ENCODE measurements around the gene TRABD.

DNA sequence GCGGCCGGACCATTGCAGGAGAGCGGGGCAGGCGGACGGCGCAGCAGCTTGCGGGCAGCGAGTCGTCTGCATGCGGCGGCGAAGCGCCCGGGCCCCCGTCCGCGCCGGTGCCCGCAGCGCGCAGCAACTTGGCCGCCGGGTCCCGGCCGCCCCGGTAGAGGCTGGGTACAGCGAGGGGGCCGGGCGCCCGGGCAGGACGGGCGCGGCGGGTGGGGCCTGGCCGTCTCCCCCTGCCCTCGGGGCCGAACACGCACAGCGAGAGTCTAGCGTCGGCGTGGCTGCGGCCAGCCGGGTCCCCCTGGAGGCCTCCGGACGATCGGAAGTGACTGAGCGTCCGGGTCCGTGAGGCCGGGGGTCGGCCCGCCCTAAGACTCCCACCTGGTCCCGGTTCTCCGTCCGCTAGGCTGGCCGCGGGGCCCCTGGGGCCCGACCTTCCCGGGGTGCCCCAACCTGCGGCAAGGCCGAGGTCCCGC is 775 bp upstream of the TRABD start:
- TF ChIP-seq POLR2AphosphoS5 (IDR thresholded peaks at IDR 0.05; ENCODE audit: low read depth, low read length) (no peak), TAF1 (IDR thresholded peaks at IDR 0.05; ENCODE audit: borderline replicate concordance, insufficient read depth, low read length) (no peak)
